Ascending aorta (tissue), 2 donors: ENCODE data around the gene STK33. TPM values are rescaled to one million over a fixed set of nuclear protein-coding genes. Genes with fewer than 3 reads are reported as not detected.

ENCODE experiments used
- DNase-seq, 2 donors: peaks; one replicate each; pipeline ENCODE4 v3.0.0-alpha.2; 2019; ENCODE audit warnings: low spot score in 2 of 2
- H3K27ac ChIP-seq, 2 donors: fragments of 200-600 bp; sonication (generic); one replicate each; pipeline ENCODE4 v1.5.1; 2016 to 2017; ENCODE audit warnings: mild to moderate bottlenecking in 1 of 2
- H3K27me3 ChIP-seq: fragments of 200-600 bp; sonication (generic); one replicate; pipeline ENCODE4 v1.5.1; 2017
- H3K36me3 ChIP-seq, 2 donors: fragments of 200-600 bp; sonication (generic); one replicate each; pipeline ENCODE4 v1.5.1; 2016
- H3K4me1 ChIP-seq, 2 donors: fragments of 200-600 bp; sonication (generic); one replicate each; pipeline ENCODE4 v1.5.1; 2016 to 2017; ENCODE audit warnings: mild to moderate bottlenecking in 1 of 2
- H3K4me3 ChIP-seq, 2 donors: fragments of 200-600 bp; sonication (generic); one replicate each; pipeline ENCODE4 v1.5.1; 2016 to 2017; ENCODE audit warnings: mild to moderate bottlenecking in 1 of 2
- H3K9me3 ChIP-seq, 2 donors: fragments of 200-600 bp; sonication (generic); one replicate each; pipeline ENCODE4 v1.5.1; 2016
- intact Hi-C: fragments of 100-400 bp; cut with DNase I; formaldehyde crosslinking; loops from one replicate; pipeline ENCODE4 v1.15.1; 2023
- total RNA-seq: library from RNA; depleted of rRNA; stranded (reverse); fragments of >200 nt; gene quantifications from one replicate; pipeline ENCODE4 v1.1.0, GENCODE V29; 2016
- TF ChIP-seq, protein P1 (sequence below), 3 experiments: fragments of 200-600 bp in 2 of 3; fragments of 450-650 bp in 1 of 3; sonication (generic) in 2 of 3; IDR thresholded peaks; one replicate each; pipeline ENCODE4 v1.5.1; 2016 to 2019; ENCODE audit warnings: antibody characterized with exemption in 3 of 3, mild to moderate bottlenecking in 1 of 3, moderate library complexity in 1 of 3

The STK33 gene
- total RNA-seq, 1 donor from 2014 or later, result not detected

- Histone ChIP-seq H3K27ac (no peak overlapping the region), H3K36me3 (peaks cover 41 to 63% of the 10 kb centered on the region in 2 donors), H3K9me3 (no peaks in the 10 kb centered on the region), H3K27me3 (no peaks in the 10 kb centered on the region), H3K4me1 (no peaks in the 10 kb centered on the region), H3K4me3 (no peak overlapping the region)
- DNase-seq, result no peak
- intact Hi-C loops, result no loop called here
- TF ChIP-seq, protein P1, sequence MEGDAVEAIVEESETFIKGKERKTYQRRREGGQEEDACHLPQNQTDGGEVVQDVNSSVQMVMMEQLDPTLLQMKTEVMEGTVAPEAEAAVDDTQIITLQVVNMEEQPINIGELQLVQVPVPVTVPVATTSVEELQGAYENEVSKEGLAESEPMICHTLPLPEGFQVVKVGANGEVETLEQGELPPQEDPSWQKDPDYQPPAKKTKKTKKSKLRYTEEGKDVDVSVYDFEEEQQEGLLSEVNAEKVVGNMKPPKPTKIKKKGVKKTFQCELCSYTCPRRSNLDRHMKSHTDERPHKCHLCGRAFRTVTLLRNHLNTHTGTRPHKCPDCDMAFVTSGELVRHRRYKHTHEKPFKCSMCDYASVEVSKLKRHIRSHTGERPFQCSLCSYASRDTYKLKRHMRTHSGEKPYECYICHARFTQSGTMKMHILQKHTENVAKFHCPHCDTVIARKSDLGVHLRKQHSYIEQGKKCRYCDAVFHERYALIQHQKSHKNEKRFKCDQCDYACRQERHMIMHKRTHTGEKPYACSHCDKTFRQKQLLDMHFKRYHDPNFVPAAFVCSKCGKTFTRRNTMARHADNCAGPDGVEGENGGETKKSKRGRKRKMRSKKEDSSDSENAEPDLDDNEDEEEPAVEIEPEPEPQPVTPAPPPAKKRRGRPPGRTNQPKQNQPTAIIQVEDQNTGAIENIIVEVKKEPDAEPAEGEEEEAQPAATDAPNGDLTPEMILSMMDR (IDR thresholded peaks at IDR 0.05), result no peak
These were observed 27.1 kb upstream of the STK33 start for GRCh38 chr11:8621147-8621546.

DNA sequence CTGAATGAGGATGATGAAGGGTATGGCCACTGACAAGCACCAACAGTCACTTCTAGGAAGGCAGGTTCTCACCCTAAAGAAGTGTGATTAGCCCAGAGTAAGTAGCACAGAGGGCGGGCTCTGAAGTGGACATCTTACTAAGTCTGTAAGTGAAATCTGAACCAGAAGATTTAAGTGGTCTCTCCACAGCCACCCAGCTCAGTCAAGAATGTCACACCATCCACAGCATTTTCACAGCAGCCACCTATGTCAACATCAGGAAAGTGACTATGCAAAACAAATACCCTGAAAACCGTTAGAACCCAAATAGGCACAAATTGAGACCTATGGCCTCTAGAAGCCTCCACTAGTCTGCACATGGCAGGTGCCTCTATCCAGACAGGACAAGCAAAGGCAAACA lies 23.0 kb upstream of the STK33 start:
- Histone ChIP-seq H3K27ac (no peak overlapping the region), H3K27me3 (no peaks in the 10 kb centered on the region), H3K4me1 (no peaks in the 10 kb centered on the region), H3K9me3 (no peaks in the 10 kb centered on the region), H3K4me3 (no peak overlapping the region), H3K36me3 (peaks cover 25 to 41% of the 10 kb centered on the region in 2 donors)
- TF ChIP-seq, protein P1 (IDR thresholded peaks at IDR 0.05), result no peak
- intact Hi-C loops, result no loop called here
- DNase-seq, result no peak

- Histone ChIP-seq H3K4me1 (no peaks in the 10 kb centered on the region), H3K27me3 (no peaks in the 10 kb centered on the region), H3K9me3 (no peaks in the 10 kb centered on the region), H3K4me3 (no peak overlapping the region), H3K36me3 (peaks cover 12 to 27% of the 10 kb centered on the region in 2 donors), H3K27ac (no peak overlapping the region)
- TF ChIP-seq, protein P1 (IDR thresholded peaks at IDR 0.05), result no peak
- DNase-seq, result no peak
- intact Hi-C loops, result no loop called here
These were observed 21.4 kb upstream of the STK33 start for GRCh38 chr11:8615291-8616032.

DNA sequence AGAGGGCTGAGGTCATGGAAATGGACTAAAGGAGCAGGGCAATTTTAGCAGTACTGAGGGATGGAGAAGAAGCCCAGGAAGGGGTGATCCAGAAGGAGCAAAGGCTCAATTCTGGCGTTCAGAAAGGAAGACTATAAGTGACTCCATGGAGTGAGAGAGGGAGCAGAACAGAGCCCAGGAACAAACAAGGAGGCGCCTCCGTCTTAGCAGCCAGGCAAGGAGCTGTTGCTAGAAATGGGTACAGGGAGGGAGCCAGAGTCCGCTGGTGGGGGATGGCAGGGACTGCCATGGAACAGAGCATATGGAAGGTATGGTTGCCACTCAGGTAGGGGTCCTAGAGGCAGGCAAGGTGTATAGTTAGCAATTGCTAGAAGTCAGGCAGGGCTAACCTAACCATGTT lies 20.5 kb upstream of the STK33 start:
- Histone ChIP-seq H3K4me3 (no peak overlapping the region), H3K9me3 (no peaks in the 10 kb centered on the region), H3K36me3 (peaks cover 6 to 19% of the 10 kb centered on the region in 2 donors), H3K27ac (no peak overlapping the region), H3K4me1 (no peaks in the 10 kb centered on the region), H3K27me3 (no peaks in the 10 kb centered on the region)
- no peak for DNase-seq
- TF ChIP-seq, protein P1 (IDR thresholded peaks at IDR 0.05), result no peak
- intact Hi-C loops, result no loop called here

GRCh38 chr11:8613036-8613435 lies 19.0 kb upstream of the STK33 start:
- Histone ChIP-seq H3K4me1 (no peaks in the 10 kb centered on the region), H3K4me3 (no peak overlapping the region), H3K36me3 (peaks cover 6 to 19% of the 10 kb centered on the region in 2 donors), H3K27ac (no peak overlapping the region), H3K9me3 (no peaks in the 10 kb centered on the region), H3K27me3 (no peaks in the 10 kb centered on the region)
- no peak for DNase-seq
- TF ChIP-seq, protein P1 (IDR thresholded peaks at IDR 0.05), result no peak
- intact Hi-C loops, result no loop called here
